GM21786 (cell line): ENCODE measurements around the gene TRPV5.

Source experiments
- ATAC-seq: cut with Tn5 transposase; IDR thresholded peaks from one replicate; pipeline ENCODE4 v1.9.1; 2021; ENCODE audit not compliant: unreplicated experiment

The TRPV5 gene

DNA sequence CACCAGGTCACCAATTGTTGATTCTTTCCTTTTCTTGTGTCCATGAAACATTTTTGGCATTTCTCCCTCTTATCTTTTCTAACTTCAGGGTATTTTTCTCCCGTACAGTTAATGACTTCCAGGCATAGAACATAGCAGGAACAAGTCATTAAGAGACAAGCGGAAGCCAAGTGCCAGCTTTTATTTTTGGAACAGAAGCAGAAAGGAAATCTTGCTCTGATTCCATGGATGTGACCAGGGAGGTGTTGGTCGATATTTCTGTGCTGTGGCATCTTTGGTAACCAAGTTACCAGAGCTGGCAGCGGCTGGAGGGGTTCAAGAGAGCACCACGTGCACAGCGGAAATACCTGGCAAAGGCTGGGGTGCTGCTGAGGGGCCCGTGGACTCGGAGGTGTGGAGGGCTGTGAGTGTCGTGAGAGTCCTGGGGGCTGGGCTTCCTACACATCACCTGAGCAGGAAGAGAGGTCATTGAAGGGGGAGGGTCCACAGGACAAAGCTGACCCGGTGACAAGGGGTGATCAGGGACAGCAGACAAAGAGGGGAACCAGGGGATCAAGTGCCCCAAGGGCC lies 7.5 kb upstream of the TRPV5 start:
- no peak for ATAC-seq

DNA sequence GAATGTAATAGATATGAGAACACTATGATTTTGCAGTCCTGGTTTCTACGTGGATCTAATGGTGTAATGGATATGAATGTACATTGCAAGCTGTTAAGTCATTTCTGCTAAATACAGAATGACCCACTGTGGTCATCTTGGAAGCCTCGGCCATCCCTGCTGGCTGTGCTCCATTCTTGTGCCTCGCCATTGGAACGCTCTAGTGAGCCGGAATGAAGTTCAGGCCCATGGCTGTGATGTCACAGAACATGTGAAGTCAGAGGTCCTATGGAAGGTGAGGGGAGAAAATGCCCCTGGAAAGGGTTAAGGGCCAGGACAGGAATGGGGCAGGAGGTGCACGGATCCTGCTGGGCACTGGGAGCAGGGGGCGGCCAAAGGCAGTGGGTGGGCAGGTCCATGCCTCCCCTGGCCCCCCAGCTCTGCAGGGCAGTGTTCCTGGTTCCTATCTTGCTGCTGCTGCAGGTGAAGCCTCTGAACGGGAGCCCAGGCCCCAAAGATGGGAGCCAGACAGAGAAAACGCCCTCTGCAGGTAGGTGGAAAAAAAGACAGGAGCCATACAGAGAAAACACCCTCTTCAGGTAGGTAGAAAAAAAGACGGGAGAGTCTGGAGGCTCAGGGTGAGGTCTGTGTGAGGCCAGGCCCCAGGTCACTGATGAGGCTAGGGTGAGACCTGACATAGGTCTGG lies 5.8 kb upstream of the TRPV5 start, which contains the start of gene LLCFC1:
TSS of gene LLCFC1 (plus strand) at position 259 of the 685 bp plus-strand sequence. CDS start at position 397, 138 bp downstream.
- ATAC-seq, result no peak

DNA sequence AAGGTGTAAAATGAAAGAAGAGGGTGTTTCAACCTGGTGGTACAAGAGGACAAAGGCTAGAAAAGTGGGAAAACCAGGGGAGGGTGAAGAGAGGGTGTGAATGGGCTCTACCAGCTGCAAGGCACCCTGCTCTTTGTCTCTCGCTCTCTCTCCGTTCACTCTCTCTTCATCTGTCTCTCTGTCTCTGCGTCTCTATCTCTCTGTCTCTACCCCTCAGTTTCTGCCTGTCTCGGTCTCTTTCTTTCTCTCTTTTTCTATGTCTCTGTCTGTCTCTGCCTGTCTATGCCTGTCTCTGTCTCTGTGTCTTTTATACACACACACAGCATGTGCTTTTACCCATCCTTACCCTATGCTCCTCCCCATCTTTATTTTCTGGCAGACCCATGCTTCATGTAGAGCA lies 5.1 kb upstream of the TRPV5 start:
- no peak for ATAC-seq

DNA sequence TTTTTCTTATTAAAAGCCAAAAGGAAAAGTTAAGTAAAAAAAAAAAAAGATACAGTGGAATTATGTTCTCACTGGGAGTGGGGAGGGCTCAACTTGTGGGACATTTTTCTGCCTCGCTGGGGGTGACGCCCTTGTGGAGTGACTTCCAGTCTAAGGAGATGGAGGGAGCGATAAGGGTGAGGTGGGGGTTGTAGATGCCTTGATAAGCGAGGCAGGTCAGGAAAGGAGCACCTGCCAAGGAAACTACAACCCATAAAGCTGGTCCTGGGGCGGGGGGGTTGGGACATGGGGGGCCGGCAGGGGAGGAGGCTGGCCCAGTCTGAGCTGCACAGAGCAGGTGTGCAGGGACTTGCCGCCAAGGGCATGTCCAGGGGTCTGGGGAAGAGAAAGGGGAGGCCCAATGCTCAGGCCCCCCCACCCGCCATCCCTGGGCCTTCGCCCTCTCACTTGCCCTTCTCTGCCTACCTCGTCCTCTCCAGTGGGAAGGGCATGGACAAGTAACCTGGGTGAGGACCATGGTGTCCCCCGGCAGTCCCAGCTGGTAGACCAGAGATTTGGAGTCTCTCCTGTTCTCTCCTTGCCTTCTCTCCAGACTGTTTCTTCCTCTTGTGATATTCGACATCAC lies 2.5 kb upstream of the TRPV5 start:
- no peak for ATAC-seq

DNA sequence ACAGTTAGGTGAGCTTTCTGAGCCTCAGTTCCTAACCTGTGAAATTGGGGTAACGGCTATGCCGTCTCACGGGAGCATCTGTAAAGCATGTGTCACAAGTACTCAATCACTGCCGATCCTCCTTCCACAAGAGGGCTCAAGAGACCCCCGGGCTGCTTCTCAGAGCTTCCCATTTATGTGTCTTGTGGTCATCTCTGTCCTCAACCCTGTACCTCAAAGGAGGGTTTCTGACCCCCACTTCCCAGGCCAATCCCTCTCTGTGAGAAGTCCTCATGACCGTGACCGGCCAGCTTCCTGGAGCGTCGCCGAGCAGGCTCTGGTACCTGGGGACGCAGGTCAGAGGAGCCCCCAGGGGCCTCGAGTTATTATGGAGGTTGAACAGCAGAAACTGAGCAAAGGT lies 510 bp upstream of the TRPV5 start:
- ATAC-seq, result no peak

DNA sequence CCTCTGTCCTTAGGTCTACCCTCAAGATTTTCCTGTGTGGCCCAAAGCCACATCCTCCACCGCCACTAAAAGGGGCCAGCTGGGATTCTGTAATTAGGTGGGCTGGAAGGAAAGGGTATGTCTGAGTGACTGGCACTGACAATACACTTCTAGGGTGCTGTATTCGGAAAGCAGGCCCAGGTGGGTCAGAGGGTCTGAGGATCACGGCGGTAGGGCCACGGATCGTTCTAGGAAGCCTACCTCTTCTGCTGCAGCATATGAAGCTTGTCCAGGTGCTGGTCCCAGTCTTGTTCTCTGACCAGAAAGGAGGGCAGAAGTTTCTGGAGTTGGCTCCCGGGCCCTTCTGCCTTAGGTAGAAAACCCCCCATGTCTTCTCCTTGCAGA lies 462 bp downstream of the TRPV5 start:
- ATAC-seq, result no peak

DNA sequence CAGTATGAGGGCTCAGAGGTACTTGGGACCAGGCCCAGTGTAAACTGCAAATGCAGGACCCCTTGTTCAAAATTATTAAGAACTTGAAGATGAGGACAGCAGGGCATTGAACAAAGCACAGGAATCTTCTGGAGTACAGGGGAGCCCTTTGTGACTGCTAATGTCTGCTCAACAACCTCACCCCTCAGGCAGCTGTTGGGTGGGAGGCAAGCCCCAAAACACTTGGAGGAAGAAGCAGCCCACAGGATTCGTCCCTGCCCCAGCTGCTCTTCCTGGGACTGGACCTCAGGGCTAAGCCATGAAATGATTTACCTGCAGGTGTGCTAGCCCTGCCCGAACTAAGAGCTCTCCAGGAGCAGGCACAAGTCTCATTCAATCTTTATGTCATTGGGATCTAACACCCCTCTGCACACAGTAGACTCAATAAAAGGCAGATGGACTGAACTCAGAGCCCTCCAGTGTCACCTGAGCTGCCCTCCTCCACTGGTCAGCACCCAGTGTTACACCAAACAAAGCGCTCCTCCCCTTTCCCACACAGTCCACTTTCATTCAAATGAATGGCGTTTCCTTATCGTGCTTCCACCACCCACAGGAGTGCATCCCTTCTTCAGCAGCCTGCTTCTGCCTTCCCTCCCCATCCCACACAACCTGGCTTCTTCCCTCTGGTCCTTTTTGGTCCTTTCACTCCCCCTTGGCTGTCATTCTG lies 1.0 kb downstream of the TRPV5 start:
- ATAC-seq, result no peak

DNA sequence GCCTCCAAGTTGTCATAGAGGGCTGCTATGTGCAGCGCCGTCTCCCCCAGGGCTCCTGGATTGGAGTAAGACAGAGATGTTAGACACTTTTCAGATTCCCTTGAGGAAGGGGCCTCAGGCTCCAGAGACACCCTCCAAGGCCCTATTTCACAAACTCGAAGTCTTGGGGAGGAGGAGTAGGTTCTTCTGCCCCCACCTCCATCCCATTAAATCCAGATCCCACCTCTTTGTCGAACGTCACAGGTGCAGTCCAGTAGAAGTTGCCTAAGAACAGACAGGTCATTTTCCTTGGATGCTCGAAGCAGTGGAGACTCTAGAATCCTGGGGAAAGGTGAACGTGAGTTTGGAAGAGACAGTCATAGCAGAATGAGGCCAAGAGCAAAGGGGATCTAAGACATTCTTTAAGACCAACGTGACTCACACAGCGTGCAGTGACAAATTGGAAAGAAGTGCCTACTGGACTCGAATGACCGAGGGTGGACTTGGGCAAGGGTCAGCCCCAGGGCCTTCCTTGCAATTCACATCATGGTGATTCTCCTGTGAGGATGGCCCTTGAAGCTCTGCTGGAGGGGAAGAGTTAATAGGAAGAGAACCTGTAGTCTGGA lies 3.3 kb downstream of the TRPV5 start:
- ATAC-seq, result no peak

DNA sequence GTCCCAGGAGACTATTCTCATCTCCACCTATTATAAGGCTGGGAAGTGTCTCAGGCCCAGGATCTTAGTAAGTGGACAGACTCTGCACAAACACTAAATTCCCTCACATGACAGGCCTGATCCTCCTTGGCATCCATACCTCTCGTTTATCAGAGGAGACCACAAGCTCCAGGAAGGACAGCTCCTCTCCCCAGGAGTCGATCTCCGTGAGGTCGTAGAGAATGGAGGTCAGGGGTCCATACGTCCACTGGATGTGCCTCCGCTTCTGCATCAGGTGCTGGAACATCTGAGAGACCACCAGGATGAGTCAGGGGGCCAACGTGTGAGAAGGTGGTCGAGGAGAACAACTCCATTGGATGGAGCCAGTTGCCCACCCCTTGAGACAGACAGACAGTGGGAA lies 5.6 kb downstream of the TRPV5 start:
- ATAC-seq, result no peak

DNA sequence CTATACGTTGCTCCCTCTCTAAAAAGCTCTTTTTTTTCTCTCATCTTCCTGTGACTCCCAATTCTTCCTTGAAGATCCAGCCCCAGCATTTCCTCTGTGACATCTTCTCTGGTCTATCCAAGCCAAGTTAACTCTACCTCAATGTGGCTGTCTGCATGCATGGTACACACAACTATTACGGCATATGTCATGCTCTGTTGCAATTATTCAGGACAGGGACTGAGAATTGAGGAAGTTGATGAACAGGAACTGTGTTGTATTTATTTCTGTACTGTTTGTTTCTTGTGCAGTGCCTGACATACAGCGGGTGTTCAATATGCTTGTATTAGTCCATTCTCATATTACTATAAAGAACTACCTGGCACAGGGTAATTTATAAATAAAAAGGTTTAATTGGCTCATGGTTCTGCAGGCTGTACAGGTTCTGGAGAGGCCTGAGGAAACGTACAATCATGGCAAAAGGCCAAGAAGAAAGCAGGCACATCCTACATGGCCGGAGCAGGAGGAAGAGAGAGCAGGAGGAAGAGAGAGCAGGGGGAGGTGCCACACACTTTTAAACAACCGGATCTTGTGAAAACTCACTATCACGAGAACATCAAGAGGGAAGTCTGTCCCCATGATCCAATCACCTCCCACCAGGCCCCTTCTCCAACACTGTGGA lies 6.3 kb downstream of the TRPV5 start:
- no peak for ATAC-seq

DNA sequence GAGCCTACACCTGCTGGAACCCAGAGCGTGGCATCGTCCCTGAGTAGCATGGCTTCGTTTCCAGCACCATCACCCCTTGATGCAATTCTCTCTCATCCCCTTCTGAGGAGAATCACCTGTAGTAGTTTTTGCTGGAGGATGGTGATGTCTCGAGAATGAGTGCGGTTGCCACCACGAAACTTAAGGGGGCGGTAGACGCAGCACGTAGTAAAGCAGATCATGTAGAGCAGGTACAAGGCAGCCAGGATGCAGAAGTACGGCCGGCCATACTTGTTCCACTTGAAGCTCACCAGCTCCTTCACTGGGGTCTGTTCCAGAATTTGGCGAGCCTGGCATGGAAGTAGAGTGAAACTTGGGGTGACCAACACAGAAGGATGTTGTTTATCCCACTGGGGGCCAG lies 8.1 kb downstream of the TRPV5 start:
- no peak for ATAC-seq

DNA sequence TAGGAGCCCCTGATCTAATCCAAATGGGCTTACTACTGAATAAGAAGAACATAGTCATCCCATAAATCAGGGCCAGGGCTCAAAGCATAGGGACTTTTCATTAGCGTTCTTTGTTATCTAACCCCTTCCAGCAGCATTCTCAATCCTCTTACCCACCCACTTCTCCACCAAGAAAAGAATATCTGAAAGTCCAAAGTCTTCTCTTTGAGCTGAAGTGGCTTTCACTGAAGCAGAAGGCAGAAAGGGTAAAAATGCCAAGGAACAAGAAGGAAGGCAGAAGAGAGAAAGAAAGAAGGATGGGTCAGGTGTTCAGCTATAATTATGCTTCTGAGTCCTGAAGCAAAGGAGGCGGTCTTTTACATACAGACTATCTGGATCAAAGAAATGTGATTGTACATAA lies 10.2 kb downstream of the TRPV5 start:
- no peak for ATAC-seq

DNA sequence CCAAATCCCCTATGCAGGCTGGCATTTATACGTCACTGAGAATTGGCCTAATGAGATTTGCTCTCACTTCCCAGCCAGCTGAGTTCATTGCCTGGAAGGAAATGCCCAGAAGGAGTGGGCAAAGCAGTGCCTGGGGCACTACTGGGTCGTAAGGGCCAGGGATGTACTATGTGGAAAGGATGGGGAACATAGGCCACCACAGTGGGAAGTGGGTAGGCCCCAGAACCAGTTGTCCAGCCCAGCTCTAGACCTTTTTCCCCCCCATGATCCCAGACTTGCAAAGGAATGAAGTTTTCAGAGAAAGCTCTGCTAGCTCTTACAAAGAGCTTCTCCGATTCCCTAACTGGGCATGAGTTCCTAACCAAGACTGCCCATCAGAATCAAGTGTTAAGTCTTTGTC lies 13.9 kb downstream of the TRPV5 start:
- no peak for ATAC-seq

DNA sequence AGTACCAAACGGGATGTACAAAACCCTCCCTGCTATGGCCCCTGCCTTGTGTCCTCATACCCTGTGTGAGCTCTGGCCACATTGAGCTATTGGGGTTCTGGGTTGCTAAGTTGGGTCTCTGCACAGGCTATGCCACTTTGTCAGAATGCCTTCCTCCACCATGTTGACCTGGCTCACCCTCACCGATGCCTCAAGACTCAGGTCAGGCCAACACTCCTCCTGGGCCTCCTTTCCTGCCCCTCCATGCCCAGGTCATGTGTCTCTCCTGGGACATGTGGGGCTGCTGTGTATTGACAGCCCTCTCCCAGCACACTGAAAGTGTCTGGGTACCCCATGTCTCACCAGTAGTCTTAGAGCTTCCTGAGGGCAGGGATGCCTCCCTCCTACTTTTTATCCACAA lies 14.6 kb downstream of the TRPV5 start:
- no peak for ATAC-seq

DNA sequence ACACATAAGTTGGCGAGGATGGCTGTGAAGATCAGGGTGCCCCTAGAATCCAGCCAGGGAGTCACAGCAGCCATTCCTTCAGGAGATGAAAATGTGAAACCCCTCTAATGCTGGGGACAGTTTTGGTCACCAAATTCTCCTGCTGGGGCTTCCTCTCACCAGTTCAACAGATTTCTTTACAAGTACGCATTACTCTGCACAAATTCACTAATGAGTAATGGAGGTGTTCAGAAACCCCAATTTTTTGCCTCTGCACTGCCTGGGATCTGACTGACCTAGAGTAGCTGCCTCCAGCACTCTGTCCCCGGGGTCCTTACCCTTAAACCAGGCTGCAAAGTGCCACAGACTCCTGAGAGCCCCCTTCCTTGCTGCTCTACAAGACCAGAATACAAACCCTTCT lies 16.1 kb downstream of the TRPV5 start:
- ATAC-seq, result no peak

DNA sequence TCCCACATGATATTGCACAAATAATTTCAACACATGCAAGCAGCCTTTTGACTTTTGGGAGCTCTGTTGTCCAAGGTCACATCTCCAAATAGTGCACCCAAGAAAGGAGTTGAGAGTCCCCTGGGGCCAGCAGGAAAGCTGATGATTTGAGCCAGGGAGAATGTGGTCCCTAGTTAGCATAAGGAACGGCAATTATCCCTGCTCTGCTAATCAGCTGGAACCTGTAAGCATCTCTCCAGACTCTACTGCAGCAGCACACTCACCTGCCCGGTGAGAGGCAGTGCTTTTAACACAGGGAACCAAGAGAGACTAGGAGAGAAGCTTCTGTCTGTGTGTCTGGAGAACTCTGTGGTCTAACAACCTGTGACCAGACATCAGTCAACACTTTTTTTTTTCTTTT lies 17.0 kb downstream of the TRPV5 start:
- ATAC-seq, result no peak

DNA sequence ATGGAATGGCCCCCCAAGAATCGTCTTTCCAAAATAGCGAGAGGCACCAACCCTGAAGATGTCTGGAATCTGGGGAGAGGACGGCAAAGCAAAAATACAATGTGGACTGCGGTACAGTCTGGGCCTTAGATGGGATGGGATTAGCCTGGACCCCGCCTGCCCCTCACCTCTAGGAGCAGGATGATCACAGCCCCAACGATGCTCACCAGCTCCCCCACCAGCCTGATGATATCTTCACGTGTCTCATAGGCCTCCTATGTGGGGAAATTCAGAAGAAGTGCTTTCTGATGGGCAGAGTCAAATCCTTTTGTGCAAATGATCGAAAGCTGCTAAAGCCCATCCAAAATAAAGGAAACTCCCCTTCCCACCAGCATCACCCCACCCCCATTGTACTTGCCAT lies 18.2 kb downstream of the TRPV5 start:
- ATAC-seq, result no peak

DNA sequence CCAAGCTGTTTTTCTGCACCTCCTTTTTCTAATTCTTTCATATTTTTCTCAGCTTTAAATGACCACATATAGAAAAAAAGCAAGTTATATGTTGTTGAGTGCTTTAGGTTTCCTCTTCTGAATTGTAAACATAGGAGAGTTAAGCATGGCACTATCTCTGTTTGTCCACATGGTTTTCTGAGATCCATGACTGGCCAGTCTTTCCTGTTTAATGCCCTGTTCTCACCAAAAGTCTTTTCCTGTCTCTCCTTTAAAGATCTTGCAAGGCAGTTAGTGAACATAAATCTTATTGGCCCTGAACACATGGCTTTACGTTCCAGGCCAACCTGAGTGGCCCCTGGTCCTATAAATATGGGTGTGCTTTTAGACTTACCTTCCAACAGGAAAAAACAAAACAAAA lies 19.4 kb downstream of the TRPV5 start:
- no peak for ATAC-seq

DNA sequence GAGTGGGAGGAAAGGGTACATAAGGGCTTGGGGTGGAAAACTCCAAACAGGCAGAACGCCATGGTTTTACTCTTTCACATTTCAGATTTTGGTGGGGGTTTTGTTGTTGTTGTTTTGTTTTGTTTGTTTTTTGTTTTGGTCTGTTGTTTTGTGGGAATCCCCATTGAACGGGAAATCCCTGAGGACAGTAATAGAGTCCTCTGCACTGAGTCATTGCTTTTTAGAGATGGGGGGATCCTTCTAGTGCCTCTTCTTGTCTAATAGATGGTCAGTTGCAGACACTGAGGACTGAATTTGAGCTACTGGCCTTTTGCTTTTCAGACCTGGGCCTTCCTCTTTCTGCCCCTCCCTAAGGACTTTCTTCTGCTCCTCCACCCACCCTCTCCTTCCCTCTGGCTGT lies 20.0 kb downstream of the TRPV5 start:
- ATAC-seq, result no peak

DNA sequence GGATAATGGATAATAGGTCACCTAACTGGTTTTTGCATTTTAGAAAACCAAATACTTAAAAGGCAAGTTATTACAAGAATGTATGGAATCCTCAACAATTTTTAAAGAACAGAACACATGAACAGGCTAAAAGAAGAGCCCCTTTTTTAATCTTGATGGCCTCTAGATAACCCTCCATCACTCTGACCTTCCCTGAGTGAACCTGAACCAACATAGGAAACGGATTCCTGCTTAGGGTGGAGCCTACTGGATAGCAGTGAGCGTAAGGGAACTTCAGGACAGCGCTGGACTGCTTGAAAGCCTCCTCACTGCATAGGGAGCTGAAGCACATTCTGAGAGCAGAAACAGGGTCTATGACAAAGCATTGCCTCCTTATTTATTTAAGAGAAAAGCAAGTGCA lies 20.5 kb downstream of the TRPV5 start:
- no peak for ATAC-seq

DNA sequence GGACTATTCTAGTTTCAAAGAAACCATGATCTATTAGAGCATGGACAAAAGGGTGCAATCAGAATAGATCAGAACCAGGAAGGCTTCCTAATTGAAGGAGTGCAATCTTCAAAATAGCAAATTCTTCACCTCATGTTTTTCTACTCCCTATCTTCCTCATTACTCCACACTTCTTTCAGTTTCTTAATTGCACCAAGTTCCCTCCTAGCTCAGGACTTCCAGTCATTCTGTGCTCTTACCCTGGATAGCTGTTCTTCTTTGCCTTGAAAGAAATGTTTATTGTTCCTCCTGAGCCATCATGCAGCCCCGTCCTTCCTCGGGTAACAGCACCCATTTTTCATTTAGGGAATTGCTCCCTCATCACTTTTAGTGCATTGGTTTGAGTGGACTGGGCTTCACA lies 23.1 kb downstream of the TRPV5 start:
- no peak for ATAC-seq
